Cerebellar nuclear complex (tissue), 1 donor: Measurements from ENCODE around the gene OR4K15.
"Not testable (repeated sequence)": the region's sequence is repeated elsewhere in the genome, so short reads cannot be mapped to it uniquely, and the experiment has no call there.

Experiments used
- DNase-seq, 2 experiments: peaks; one replicate each; lab custom pipeline; 2025; lab: John Stamatoyannopoulos, UW

OR4K15 gene, protein sequence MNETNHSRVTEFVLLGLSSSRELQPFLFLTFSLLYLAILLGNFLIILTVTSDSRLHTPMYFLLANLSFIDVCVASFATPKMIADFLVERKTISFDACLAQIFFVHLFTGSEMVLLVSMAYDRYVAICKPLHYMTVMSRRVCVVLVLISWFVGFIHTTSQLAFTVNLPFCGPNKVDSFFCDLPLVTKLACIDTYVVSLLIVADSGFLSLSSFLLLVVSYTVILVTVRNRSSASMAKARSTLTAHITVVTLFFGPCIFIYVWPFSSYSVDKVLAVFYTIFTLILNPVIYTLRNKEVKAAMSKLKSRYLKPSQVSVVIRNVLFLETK

DNA sequence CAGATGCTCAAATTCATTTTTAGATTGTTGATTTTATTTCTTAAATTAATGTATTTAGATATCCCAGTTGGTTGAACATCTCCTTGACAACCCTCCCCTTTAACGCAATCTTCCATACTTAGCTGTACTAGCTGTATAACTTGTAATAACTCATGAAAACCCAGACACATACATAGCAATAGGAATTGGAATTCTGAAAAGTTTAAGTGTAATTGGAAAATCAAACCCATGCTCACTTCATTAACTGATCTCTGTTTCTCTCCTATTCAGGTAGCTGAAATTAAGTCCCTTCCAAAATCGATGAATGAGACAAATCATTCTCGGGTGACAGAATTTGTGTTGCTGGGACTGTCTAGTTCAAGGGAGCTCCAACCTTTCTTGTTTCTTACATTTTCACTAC is at the start of gene OR4K15:
TSS of gene OR4K15 (plus strand) at position 301 of the 400 bp plus-strand sequence. CDS start at position 301, 0 bp downstream.
- DNase-seq: no peak

DNA sequence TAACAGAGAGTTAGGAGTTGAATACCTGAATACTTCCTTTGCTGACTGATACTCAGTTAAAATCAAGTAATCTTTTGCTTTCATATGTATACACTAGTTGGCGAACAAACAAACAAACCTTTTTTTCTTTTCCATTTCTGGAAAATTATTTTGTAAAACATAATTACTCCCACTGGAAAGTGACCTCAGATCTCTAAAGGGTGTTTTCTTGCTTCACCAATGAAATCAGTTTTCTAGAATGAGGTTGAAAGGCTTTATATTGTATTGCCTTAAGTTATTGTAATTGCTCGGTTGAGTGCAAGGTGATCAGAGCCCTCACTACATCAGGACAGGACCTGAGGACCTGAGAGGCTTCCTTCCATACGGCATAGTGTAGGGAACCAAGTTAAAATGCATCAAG is 44.8 kb upstream of the OR4K15 start, which contains the start of gene OR4K1:
TSS of gene OR4K1 (plus strand) at position 301 of the 400 bp plus-strand sequence. CDS start 4,750 bp downstream, outside the sequence.
- no peak for DNase-seq

DNA sequence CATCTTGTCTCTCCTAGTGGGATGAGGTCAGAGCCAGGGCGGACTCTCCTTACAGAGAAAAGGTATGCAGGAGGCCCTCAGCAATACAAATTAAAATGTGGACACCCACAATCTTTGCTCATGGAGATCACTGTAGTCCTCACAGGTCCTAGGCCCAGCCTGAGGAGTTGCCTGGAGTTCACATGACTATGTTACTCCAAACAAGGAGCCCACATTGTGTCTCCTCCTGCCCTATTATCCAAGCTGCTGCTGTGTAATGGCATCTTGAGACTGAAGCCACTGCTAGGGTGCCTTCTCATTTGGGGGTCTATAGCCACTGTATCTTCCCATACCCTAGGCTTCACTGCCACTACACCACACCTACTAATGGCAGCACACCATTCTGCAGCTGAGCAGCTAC is 33.7 kb upstream of the OR4K15 start:
- DNase-seq: no peak

DNA sequence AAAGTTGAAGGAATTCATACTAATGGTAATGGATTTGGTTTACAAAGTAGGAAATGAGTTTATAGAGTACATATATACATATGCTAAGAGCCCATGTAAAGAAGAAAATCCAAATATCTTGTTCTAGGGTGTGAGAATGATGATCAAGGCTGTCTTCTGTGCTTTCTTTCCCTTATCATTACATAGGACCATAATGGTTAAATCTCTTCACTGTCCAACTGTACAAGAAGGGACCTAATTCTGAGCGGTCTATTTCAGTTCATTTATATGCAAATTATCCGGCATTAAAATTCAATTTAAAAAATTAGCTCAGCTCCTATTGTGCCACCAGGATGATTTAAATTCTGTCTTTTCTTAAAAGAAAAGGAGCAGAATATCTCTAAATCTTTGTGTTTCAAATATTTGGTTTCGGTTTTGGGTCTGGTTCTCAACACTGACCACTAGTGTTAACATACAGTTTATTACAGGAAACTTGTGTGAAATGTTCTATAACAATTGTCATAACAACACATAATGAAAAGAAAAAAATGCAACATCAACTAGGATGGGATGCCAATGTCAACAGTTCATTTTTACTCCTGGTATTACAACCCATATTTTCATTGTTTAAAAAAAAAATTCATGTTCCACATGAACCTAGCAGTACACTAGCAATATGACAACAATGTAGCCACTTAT is 27.8 kb upstream of the OR4K15 start:
- no peak for DNase-seq

DNA sequence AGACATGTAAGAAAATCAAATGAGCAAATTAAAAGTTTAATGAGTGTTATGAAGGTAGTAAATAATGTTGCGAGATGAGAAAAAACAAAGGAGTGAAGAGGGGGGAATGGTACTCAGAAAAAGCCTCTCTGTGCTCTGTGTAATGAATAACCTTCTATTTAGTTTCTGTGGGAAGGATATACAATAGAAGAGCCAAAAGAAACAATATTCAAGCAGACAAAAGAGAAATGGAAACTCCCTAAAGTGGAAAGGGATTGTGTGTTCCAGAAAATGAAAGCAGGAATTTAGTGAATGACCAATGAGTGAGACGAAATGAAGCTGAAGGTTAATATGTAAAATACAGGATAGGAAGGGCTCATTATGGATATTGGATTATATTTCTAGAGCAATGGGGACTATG is 26.2 kb upstream of the OR4K15 start:
- no peak for DNase-seq

DNA sequence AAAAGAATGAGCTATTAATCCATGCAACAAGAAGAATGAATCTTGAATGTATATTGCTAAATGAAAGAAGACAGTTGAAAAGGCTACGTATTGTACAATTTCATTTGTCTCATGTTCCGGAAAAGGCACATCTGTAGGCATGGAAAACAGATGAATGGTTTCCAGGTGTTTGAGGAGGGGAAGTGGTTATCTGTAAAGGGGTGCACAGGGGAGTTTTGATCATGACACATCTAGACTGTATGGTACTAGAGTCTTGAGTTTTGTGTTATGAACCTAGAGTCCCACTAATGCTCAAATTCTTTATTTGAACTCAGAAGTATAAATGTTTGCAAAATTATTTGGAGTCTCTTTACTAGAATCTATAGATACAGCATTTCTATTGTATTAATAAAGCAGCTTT is 5.7 kb upstream of the OR4K15 start:
- DNase-seq: not testable (repeated sequence)

DNA sequence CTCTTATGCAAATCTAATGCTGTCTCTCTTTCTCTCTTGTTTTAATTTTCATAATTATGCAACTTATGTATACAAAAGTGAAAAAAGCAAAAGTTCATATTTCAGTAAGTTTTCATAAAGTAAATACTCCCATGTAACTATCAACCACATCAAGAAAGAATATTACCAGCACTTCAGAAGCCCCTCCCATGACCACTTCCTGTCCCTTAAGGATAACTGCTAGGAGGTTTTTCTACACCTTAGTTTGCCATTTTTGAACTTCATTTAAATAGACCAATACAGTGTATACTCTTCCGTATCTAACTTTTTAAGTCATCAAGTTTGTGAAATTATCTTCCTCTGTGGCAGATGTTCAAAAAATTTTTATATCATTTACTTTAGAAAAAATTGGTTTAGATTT is 547 bp upstream of the OR4K15 start:
- DNase-seq: no peak

DNA sequence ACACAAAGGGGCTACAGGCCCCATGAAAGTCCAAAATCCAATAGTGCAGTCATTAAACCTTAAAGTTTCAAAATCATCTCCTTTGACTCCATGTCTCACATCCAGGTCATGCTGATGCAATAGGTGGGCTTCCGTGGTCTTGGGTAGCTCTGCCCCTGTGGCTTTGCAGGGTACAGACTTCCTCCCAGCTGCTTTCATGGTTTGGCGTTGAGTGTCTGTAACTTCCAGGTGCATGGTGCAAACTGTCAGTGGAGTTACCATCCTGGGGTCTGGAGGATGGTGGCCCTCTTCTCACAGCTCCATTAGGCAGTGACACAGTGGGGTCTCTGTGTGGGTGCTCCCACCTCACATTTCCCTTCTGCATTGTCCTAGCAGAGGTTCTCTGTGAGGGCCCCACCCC is 18.0 kb downstream of the OR4K15 start:
- DNase-seq: no peak

DNA sequence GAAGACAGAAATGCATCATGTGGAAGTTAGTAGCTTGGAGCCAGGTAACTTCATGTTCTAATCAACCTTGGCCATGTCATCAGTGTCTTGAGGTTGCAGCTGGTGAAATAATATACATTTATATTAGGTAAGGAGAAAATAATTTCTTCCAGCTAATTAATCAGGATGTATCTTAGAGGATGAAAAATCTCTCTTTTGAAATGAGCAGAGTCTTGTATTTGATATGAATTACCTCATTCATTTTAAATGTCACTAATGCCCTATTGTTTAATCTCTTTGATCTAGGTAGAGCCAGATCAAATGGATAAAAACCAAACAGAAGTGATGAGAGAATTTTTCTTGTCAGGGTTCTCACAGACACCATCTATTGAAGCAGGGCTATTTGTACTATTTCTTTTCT is 26.5 kb downstream of the OR4K15 start, which contains the start of gene OR4Q2:
TSS of gene OR4Q2 (plus strand) at position 301 of the 400 bp plus-strand sequence.
- DNase-seq: no peak

DNA sequence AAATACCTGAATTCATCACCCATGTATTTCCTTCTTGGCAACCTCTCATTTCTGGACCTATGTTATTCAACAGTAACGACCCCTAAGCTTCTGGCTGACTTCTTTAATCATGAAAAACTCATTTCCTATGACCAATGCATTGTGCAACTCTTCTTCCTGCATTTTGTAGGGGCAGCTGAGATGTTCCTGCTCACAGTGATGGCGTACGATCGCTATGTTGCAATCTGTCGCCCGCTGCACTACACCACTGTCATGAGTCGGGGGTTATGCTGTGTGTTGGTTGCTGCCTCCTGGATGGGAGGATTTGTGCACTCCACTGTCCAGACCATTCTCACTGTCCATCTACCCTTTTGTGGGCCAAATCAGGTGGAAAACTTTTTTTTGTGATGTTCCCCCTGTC is 26.9 kb downstream of the OR4K15 start:
- no peak for DNase-seq

DNA sequence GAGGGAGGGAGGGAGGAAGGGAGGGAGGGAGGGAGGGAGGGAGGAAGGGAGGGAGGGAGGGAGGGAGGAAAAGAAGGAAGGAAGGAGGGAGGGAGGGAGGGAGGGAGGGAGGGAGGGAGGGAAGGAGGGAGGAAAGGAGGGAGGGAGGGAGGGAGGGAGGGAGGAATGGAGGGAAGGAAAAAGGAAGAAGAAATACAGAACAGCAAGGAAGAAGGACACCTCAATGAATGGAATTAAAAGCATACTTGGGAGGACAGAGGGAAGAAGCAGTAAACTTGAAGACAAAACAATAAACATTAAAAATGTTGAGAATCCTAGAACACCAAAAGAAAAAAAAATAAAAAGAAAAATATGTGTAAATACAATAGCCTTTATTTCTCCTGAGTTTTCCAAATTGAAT is 32.8 kb downstream of the OR4K15 start:
- no peak for DNase-seq

DNA sequence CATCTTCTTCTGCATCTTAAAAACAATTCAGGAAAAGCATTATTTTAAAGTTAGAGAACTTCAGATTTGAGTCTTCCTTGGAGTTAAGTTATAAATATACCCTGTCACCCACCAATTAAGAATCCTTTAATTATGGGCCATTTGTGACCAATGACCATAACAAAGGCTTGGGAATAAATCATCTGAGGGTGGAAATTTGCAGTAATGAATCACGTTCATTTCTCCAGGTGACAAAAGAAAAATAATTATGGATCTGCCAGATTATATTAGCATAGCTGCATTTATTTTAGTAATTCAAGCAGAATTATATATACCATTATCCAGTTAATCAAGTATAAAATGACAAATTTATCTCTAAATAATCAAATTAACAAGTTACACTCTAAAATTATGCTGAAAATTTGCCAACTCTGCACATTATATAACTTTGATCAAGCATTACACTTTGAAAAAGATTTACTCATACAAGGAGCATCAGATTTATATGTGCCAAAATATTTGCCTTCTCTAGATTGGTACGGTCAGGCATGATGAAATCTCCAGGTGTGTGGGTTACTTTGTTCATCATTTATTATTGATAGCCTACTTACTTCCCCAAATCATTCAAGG is 44.0 kb downstream of the OR4K15 start, which contains the start of gene OR4K14:
TSS of gene OR4K14 (minus strand) at position 51 of the 609 bp plus-strand sequence. CDS start 4,114 bp downstream, outside the sequence.
- no peak for DNase-seq
